ENCODE measurements around the gene ARHGEF26. TPM values are rescaled to one million over a fixed set of nuclear protein-coding genes. Genes with fewer than 3 reads are reported as not detected.

Gene ARHGEF26
- total RNA-seq, 4 donors from 2014 or later, result 30.6 to 49.3 (median 37.8) TPM

DNA sequence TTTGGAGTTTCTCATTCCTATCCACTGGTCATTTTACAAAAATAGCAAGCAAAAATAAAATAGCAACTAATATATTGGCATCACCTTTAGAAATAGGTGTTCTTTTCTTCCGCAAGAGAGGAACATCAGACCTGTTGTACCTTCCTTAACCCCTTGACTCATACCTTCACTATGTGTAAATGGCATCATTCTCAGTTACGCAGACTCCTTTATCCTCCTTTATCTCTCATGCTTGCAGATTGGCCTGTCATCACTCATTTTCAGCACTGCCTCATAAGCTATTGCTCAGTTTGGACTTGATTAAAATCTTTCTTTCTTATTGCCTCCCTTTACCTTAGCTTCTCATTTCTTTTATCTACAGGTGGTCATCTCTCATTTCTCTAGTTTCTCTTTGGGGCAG lies 21.4 kb downstream of the ARHGEF26 start:
- no peak for DNase-seq (ENCODE audit: low spot score in 2 of 2)
- Histone ChIP-seq H3K4me3 (no peak overlapping the region), H3K9me3 (no peaks in the 10 kb centered on the region), H3K4me1 (peaks cover 4% of the 10 kb centered on the region), H3K27me3 (no peaks in the 10 kb centered on the region), H3K27ac (no peak overlapping the region), H3K36me3 (no peaks in the 10 kb centered on the region)
- WGBS, result 82% methylated on average over 2 of the region's 2 CpGs
- no peak for TF ChIP-seq POLR2AphosphoS5 (IDR thresholded peaks at IDR 0.05)
- TF ChIP-seq POLR2A (IDR thresholded peaks at IDR 0.05), result no peak
- TF ChIP-seq, protein P1, sequence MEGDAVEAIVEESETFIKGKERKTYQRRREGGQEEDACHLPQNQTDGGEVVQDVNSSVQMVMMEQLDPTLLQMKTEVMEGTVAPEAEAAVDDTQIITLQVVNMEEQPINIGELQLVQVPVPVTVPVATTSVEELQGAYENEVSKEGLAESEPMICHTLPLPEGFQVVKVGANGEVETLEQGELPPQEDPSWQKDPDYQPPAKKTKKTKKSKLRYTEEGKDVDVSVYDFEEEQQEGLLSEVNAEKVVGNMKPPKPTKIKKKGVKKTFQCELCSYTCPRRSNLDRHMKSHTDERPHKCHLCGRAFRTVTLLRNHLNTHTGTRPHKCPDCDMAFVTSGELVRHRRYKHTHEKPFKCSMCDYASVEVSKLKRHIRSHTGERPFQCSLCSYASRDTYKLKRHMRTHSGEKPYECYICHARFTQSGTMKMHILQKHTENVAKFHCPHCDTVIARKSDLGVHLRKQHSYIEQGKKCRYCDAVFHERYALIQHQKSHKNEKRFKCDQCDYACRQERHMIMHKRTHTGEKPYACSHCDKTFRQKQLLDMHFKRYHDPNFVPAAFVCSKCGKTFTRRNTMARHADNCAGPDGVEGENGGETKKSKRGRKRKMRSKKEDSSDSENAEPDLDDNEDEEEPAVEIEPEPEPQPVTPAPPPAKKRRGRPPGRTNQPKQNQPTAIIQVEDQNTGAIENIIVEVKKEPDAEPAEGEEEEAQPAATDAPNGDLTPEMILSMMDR (IDR thresholded peaks at IDR 0.05), result no peak
- no peak for TF ChIP-seq EP300 (IDR thresholded peaks at IDR 0.05)

DNA sequence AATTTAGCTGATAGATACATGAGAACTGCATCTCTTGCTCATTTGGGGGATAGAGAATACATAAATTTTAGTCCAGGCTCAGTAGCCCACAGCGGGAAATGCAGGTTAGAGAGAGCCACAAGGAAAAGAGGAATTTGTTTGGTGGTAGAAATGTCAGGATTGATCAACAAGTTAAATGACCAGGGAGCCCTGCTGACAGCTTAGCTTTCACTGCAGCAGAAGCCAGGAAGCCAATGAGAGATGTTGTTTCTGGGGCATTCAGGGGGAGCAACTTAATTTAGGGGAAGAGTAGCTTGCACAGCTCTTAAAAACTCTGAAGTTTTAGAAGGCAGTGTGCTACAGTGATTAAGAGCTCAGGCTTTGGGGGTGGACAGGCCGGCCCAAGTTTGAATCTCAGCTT lies 22.7 kb downstream of the ARHGEF26 start:
- Histone ChIP-seq H3K4me1 (no peaks in the 10 kb centered on the region), H3K9me3 (no peaks in the 10 kb centered on the region), H3K4me3 (no peak overlapping the region), H3K27me3 (no peaks in the 10 kb centered on the region), H3K27ac (no peak overlapping the region), H3K36me3 (no peaks in the 10 kb centered on the region)
- TF ChIP-seq, protein P1 (IDR thresholded peaks at IDR 0.05), result no peak
- TF ChIP-seq POLR2AphosphoS5 (IDR thresholded peaks at IDR 0.05) (no peak), POLR2A (IDR thresholded peaks at IDR 0.05) (no peak), EP300 (IDR thresholded peaks at IDR 0.05) (no peak)
- 85% methylated on average over 2 of the region's 2 CpGs for WGBS
- no peak for DNase-seq (ENCODE audit: low spot score in 2 of 2)

DNA sequence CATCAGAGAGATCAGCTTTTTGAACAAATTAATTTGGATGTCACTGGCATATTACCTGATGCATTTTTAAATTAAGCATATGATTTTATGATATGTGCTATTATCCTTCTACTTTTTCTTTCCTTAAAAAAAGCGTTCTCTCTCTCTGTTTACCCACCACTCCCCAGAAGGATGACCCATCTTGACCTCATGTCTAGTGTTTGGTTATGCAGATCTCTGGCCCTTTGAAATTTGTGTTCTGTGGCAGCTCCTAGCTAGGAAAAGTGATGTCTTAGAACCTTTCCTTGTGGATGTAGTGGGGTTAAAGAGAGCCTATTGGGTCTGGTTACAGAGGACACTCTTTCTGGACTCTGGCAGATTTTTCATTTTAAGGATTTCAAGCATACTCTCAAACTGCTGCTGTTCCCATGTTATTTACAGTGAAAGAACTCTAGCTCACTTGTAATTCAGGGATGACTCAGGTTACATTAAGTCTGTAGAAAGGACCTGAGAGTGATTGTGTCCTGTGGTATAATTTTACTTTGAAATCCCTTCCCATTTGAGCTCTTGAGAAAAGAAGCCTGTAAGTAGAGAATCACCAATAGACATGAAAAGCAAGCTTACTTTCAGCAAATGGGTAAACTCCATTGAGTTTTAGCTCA lies 23.8 kb downstream of the ARHGEF26 start:
- Histone ChIP-seq H3K27ac (no peak overlapping the region), H3K4me3 (no peak overlapping the region), H3K9me3 (no peaks in the 10 kb centered on the region), H3K27me3 (no peaks in the 10 kb centered on the region), H3K36me3 (no peaks in the 10 kb centered on the region), H3K4me1 (no peaks in the 10 kb centered on the region)
- TF ChIP-seq, protein P1 (IDR thresholded peaks at IDR 0.05), result no peak
- no peak for TF ChIP-seq EP300 (IDR thresholded peaks at IDR 0.05)
- no peak for TF ChIP-seq POLR2AphosphoS5 (IDR thresholded peaks at IDR 0.05)
- no peak for TF ChIP-seq POLR2A (IDR thresholded peaks at IDR 0.05)
- 76% methylated on average over 1 of the region's 1 CpG for WGBS
- DNase-seq (ENCODE audit: low spot score in 2 of 2), result no peak

DNA sequence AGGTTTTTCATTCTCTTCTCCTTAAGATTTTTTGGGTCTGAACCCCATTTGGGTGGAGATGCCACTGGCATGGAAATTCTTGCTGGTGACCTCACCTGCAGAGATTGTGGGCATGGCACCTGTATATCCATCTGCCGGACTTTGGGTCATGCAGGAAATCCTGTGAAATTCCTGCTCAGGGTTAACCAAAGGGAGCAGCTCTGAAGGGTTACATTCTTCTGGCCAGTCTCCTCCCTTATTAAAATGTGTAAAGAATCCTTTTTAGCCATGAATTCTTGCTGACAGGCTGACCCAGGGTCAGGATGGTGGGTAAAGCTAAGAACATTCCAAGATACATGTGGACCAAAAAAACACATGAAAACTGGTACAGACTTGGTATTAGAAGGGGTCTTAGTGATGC lies 27.4 kb downstream of the ARHGEF26 start:
- 95% methylated on average over 1 of the region's 1 CpG for WGBS
- H3K27me3 ChIP-seq, result no peaks in the 10 kb centered on the region
- no peaks in the 10 kb centered on the region for H3K4me1 ChIP-seq
- no peak overlapping the region for H3K27ac ChIP-seq
- H3K36me3 ChIP-seq, result peaks cover 5% of the 10 kb centered on the region
- DNase-seq (ENCODE audit: low spot score in 2 of 2), result no peak
- H3K9me3 ChIP-seq, result no peaks in the 10 kb centered on the region
- H3K4me3 ChIP-seq, result no peak overlapping the region
- TF ChIP-seq POLR2AphosphoS5 (IDR thresholded peaks at IDR 0.05) (no peak), EP300 (IDR thresholded peaks at IDR 0.05) (no peak), POLR2A (IDR thresholded peaks at IDR 0.05) (no peak)
- TF ChIP-seq, protein P1 (IDR thresholded peaks at IDR 0.05), result no peak

DNA sequence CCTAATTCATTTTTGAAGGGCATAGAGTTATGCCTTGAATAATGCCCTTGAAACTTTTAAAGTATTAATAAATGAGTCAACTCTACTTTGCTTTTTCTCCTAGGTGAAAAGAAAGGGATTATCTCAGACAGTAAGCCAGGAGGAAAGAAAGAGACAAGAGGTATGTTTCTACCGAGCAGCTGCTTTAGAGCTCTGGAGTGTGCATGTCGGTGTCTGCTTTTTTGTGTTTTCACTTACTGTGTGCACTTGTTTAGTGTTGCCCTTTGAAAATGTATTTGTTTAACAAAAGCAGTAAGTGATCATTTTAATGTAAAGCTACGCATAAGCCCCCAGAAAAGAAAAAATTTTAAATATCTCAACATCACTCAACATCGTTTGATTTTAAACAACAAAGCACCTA lies 28.1 kb downstream of the ARHGEF26 start:
- TF ChIP-seq, protein P1 (IDR thresholded peaks at IDR 0.05), result no peak
- no peak for TF ChIP-seq POLR2AphosphoS5 (IDR thresholded peaks at IDR 0.05)
- TF ChIP-seq POLR2A (IDR thresholded peaks at IDR 0.05), result no peak
- no peak for TF ChIP-seq EP300 (IDR thresholded peaks at IDR 0.05)
- WGBS, result 93% methylated on average over 4 of the region's 4 CpGs
- Histone ChIP-seq H3K27ac (no peak overlapping the region), H3K36me3 (peaks cover 5% of the 10 kb centered on the region), H3K9me3 (no peaks in the 10 kb centered on the region), H3K4me3 (no peak overlapping the region), H3K4me1 (no peaks in the 10 kb centered on the region), H3K27me3 (no peaks in the 10 kb centered on the region)
- no peak for DNase-seq (ENCODE audit: low spot score in 2 of 2)
